Activated B cell treated with CpG ODN at 0.5 μM for 24 hours (primary cell): Measurements from ENCODE around the gene MVB12B. TPM values are rescaled to one million over a fixed set of nuclear protein-coding genes. Genes with fewer than 3 reads are reported as not detected.

Experiments used
- ATAC-seq: fragments of 200-7000 bp; cut with Tn5 transposase; one replicate; pipeline ENCODE4 v1.10.0; 2021; ENCODE audit warnings: low read depth, mild to moderate bottlenecking, moderate library complexity
- CTCF ChIA-PET: fragments of 350-600 bp; sonication (Branson Sonifier 250); formaldehyde crosslinking; loops from one replicate; lab custom pipeline; 2021; ENCODE audit warnings: antibody characterized with exemption; lab: Charles Lee
- POLR2A ChIA-PET: fragments of 350-600 bp; sonication (Branson Sonifier 250); formaldehyde crosslinking; loops from one replicate; lab custom pipeline; 2021; ENCODE audit warnings: antibody characterized with exemption; lab: Charles Lee
- DNase-seq: peaks from one replicate; pipeline ENCODE4 v3.0.0; 2022
- H3K27ac Mint-ChIP-seq: one replicate; pipeline ENCODE4 v1.8.0; 2020; ENCODE audit warnings: mixed read lengths
- H3K27me3 Mint-ChIP-seq: one replicate; pipeline ENCODE4 v1.8.0; 2021; ENCODE audit warnings: mixed read lengths
- H3K36me3 Mint-ChIP-seq: one replicate; pipeline ENCODE4 v1.8.0; 2021; ENCODE audit warnings: low read depth, mixed read lengths
- H3K4me1 Mint-ChIP-seq: one replicate; pipeline ENCODE4 v1.8.0; 2021; ENCODE audit warnings: mixed read lengths
- H3K4me3 Mint-ChIP-seq: one replicate; pipeline ENCODE4 v1.8.0; 2020; ENCODE audit warnings: mild to moderate bottlenecking, mixed read lengths
- H3K9me3 Mint-ChIP-seq: one replicate; pipeline ENCODE4 v1.8.0; 2020; ENCODE audit warnings: mixed read lengths
- CTCF ChIP-seq: fragments of 200-600 bp; IDR thresholded peaks from one replicate; pipeline ENCODE4 v1.8.0; 2022; ENCODE audit warnings: antibody characterized with exemption, mild to moderate bottlenecking
- intact Hi-C: fragments of 100-400 bp; cut with micrococcal nuclease; formaldehyde crosslinking; loops from one replicate; pipeline ENCODE4 v1.15.1; 2024
- total RNA-seq: library from RNA; stranded (reverse); gene quantifications from 2 replicates; pipeline ENCODE4 v1.2.3, GENCODE V29; 2022

The MVB12B gene
- total RNA-seq, 1 donor from 2014 or later = 2.5 TPM

GRCh38 chr9:126366366-126367011 is 39.9 kb downstream of the MVB12B start:
- ChIA-PET CTCF (interaction anchor here (0.7 kb wide), 1 partner anchor 134 kb away, joined by 3 read pairs; no protein-coding TSS in a partner anchor), POLR2A (interaction anchor here (0.5 kb wide), 1 partner anchor 812 kb away, joined by 13 read pairs; no protein-coding TSS in a partner anchor)
- Mint-ChIP-seq H3K27ac (no peak overlapping the region), H3K9me3 (peaks cover 11% of the 10 kb centered on the region), H3K36me3 (peaks cover 8% of the 10 kb centered on the region), H3K4me3 (no peak overlapping the region), H3K4me1 (no peaks in the 10 kb centered on the region), H3K27me3 (peaks cover 2% of the 10 kb centered on the region)
- intact Hi-C loops = no loop called here
- DNase-seq (no peak), ATAC-seq (no peak)
- TF ChIP-seq CTCF = no peak

GRCh38 chr9:126367139-126367538 is 40.5 kb downstream of the MVB12B start:
- Mint-ChIP-seq H3K4me1 (no peaks in the 10 kb centered on the region), H3K27ac (no peak overlapping the region), H3K9me3 (peaks cover 7% of the 10 kb centered on the region), H3K36me3 (peaks cover 5% of the 10 kb centered on the region), H3K27me3 (peaks cover 4% of the 10 kb centered on the region), H3K4me3 (no peak overlapping the region)
- ChIA-PET POLR2A (interaction anchor here (0.5 kb wide), 1 partner anchor 813 kb away, joined by 13 read pairs; no protein-coding TSS in a partner anchor), CTCF (no interaction called here)
- intact Hi-C loops = no loop called here
- TF ChIP-seq CTCF = no peak
- no peak for ATAC-seq
- no peak for DNase-seq

GRCh38 chr9:126367616-126368015 is 41.0 kb downstream of the MVB12B start:
- no peak overlapping the region for H3K27ac Mint-ChIP-seq
- H3K9me3 Mint-ChIP-seq = peaks cover 7% of the 10 kb centered on the region
- H3K4me1 Mint-ChIP-seq = no peaks in the 10 kb centered on the region
- intact Hi-C loops = no loop called here
- DNase-seq = no peak
- no peak overlapping the region for H3K4me3 Mint-ChIP-seq
- CTCF ChIA-PET = no interaction called here
- TF ChIP-seq CTCF = no peak
- ATAC-seq = no peak
- H3K27me3 Mint-ChIP-seq = peaks cover 4% of the 10 kb centered on the region
- POLR2A ChIA-PET = no interaction called here
- H3K36me3 Mint-ChIP-seq = peaks cover 5% of the 10 kb centered on the region

GRCh38 chr9:126368020-126368419 is 41.4 kb downstream of the MVB12B start:
- Mint-ChIP-seq H3K9me3 (peaks cover 7% of the 10 kb centered on the region), H3K4me1 (no peaks in the 10 kb centered on the region), H3K4me3 (no peak overlapping the region), H3K27ac (no peak overlapping the region), H3K27me3 (peaks cover 4% of the 10 kb centered on the region), H3K36me3 (peaks cover 5% of the 10 kb centered on the region)
- ChIA-PET CTCF (no interaction called here), POLR2A (no interaction called here)
- ATAC-seq (no peak), DNase-seq (no peak)
- intact Hi-C loops = no loop called here
- no peak for TF ChIP-seq CTCF

GRCh38 chr9:126371007-126371870 is 44.6 kb downstream of the MVB12B start:
- H3K9me3 Mint-ChIP-seq = no peaks in the 10 kb centered on the region
- DNase-seq (no peak), ATAC-seq (no peak)
- no peak overlapping the region for H3K4me3 Mint-ChIP-seq
- TF ChIP-seq CTCF = no peak
- H3K4me1 Mint-ChIP-seq = peaks cover 3% of the 10 kb centered on the region
- intact Hi-C loops = no loop called here
- H3K27ac Mint-ChIP-seq = no peak overlapping the region
- no peaks in the 10 kb centered on the region for H3K36me3 Mint-ChIP-seq
- ChIA-PET POLR2A (no interaction called here), CTCF (no interaction called here)
- H3K27me3 Mint-ChIP-seq = peaks cover 9% of the 10 kb centered on the region
